ENCODE measurements around the gene WDR12. TPM values are rescaled to one million over a fixed set of nuclear protein-coding genes. Genes with fewer than 3 reads are reported as not detected.
"Not testable (repeated sequence)": the region's sequence is repeated elsewhere in the genome, so short reads cannot be mapped to it uniquely, and the experiment has no call there.

WDR12 gene
- total RNA-seq, 1 experiment from 2014 or later: 100 TPM

GRCh38 chr2:202932425-202933138, 21.1 kb upstream of the WDR12 start:
- Histone ChIP-seq H3K27ac (ENCODE audit: low read length) (no peak overlapping the region), H3K9me3 (ENCODE audit: control insufficient read depth, insufficient read depth, low read depth, low read length) (no peaks in the 10 kb centered on the region), H3K4me1 (ENCODE audit: control insufficient read depth, insufficient read depth, low read length) (no peaks in the 10 kb centered on the region), H3K36me3 (ENCODE audit: control insufficient read depth, insufficient read depth, low read length) (no peaks in the 10 kb centered on the region), H3K4me3 (ENCODE audit: low read depth in 2 of 2, low read length in 2 of 2) (no peak overlapping the region), H3K27me3 (ENCODE audit: control insufficient read depth, insufficient read depth, low read length) (no peaks in the 10 kb centered on the region)
- ChIA-PET POLR2A (no interaction called here), CTCF (no interaction called here)
- in situ Hi-C loops (cut with HindIII; ENCODE audit: low pct_unique_long_range_greater_than_20kb, low sequenced_read_pairs) (no loop called here), intact Hi-C loops (cut with micrococcal nuclease; ENCODE audit: unreplicated experiment) (no loop called here)
- no peak for TF ChIP-seq CTCF (IDR thresholded peaks at IDR 0.05)
- no peak for TF ChIP-seq POLR2AphosphoS5 (IDR thresholded peaks at IDR 0.05; ENCODE audit: low read depth, low read length)
- no peak for TF ChIP-seq SIN3A (IDR thresholded peaks at IDR 0.05; ENCODE audit: borderline replicate concordance, insufficient read depth, low read depth, low read length)
- TF ChIP-seq REST (IDR thresholded peaks at IDR 0.05; ENCODE audit: insufficient read depth in 1 of 2, low read depth in 2 of 2, low read length in 1 of 2): no peak
- no peak for TF ChIP-seq TCF7L2 (IDR thresholded peaks at IDR 0.05; ENCODE audit: low read depth, low read length)
- BruUV-seq (replicated peaks): no TSS peak
- no peak; the same call in 1 of the 2 replicates for ATAC-seq
- no peak for DNase-seq (ENCODE audit: low read depth, low spot score)

GRCh38 chr2:202918860-202919259, 7.4 kb upstream of the WDR12 start:
- intact Hi-C loops (cut with micrococcal nuclease; ENCODE audit: unreplicated experiment): no loop called here
- ATAC-seq (no peak), DNase-seq (ENCODE audit: low read depth, low spot score) (no peak)
- Histone ChIP-seq H3K4me1 (ENCODE audit: control insufficient read depth, insufficient read depth, low read length) (no peaks in the 10 kb centered on the region), H3K27me3 (ENCODE audit: control insufficient read depth, insufficient read depth, low read length) (no peaks in the 10 kb centered on the region), H3K9me3 (ENCODE audit: control insufficient read depth, insufficient read depth, low read depth, low read length) (no peaks in the 10 kb centered on the region), H3K4me3 (ENCODE audit: low read depth in 2 of 2, low read length in 2 of 2) (no peak overlapping the region), H3K36me3 (ENCODE audit: control insufficient read depth, insufficient read depth, low read length) (no peaks in the 10 kb centered on the region), H3K27ac (ENCODE audit: low read length) (no peak overlapping the region)
- no TSS peak for BruUV-seq (replicated peaks)
- in situ Hi-C loops (cut with HindIII; ENCODE audit: low pct_unique_long_range_greater_than_20kb, low sequenced_read_pairs): no loop called here
- ChIA-PET POLR2A (no interaction called here), CTCF (no interaction called here)
- no peak for TF ChIP-seq TCF7L2 (IDR thresholded peaks at IDR 0.05; ENCODE audit: low read depth, low read length)
- no peak for TF ChIP-seq CTCF (IDR thresholded peaks at IDR 0.05)
- TF ChIP-seq POLR2AphosphoS5 (IDR thresholded peaks at IDR 0.05; ENCODE audit: low read depth, low read length): no peak
- no peak for TF ChIP-seq SIN3A (IDR thresholded peaks at IDR 0.05; ENCODE audit: borderline replicate concordance, insufficient read depth, low read depth, low read length)
- TF ChIP-seq REST (IDR thresholded peaks at IDR 0.05; ENCODE audit: insufficient read depth in 1 of 2, low read depth in 2 of 2, low read length in 1 of 2): no peak

- peak; percentile 89 for ATAC-seq
- H3K27me3 ChIP-seq (ENCODE audit: control insufficient read depth, insufficient read depth, low read length); BruUV-seq (replicated peaks); in situ Hi-C loops (cut with HindIII; ENCODE audit: low pct_unique_long_range_greater_than_20kb, low sequenced_read_pairs); H3K4me1 ChIP-seq (ENCODE audit: control insufficient read depth, insufficient read depth, low read length); DNase-seq (ENCODE audit: low read depth, low spot score); H3K36me3 ChIP-seq (ENCODE audit: control insufficient read depth, insufficient read depth, low read length); H3K9me3 ChIP-seq (ENCODE audit: control insufficient read depth, insufficient read depth, low read depth, low read length); CTCF ChIA-PET; POLR2A ChIA-PET; intact Hi-C loops (cut with micrococcal nuclease; ENCODE audit: unreplicated experiment): not testable (repeated sequence)
- H3K4me3 ChIP-seq (ENCODE audit: low read depth in 2 of 2, low read length in 2 of 2): peak overlapping the region; percentile 99 to 100
- H3K27ac ChIP-seq (ENCODE audit: low read length): peak overlapping the region; percentile 99
Measured at GRCh38 chr2:202912342-202913201, 1.1 kb upstream of the WDR12 start.
